ENCODE data around the gene CCNG2. TPM values are rescaled to one million over a fixed set of nuclear protein-coding genes. Genes with fewer than 3 reads are reported as not detected.

Gene CCNG2
- total RNA-seq, 2 donors from 2014 or later: 34.0 to 145 TPM

DNA sequence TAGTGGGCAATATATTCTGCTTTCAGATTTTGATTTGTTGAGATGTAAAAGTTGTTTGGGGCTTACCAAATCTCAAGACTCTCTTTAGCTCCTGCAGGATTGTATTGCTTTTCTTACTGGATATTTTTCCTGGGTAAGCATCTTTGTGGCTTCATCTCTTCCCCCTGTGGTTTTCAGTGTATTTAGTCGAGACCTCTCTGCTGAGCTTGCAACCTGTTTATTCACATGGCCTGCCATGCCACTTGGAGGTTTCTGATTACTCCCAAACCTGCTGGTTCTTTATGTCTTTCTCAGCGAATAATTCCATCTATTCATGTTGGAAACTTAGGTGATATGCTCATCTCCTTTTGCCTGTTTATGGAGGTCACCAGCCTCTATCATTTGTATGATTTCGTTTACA, 10.9 kb downstream of the CCNG2 start:
- no peaks in the 10 kb centered on the region for H3K36me3 ChIP-seq
- no peak overlapping the region for H3K27ac ChIP-seq
- TF ChIP-seq, protein P1, sequence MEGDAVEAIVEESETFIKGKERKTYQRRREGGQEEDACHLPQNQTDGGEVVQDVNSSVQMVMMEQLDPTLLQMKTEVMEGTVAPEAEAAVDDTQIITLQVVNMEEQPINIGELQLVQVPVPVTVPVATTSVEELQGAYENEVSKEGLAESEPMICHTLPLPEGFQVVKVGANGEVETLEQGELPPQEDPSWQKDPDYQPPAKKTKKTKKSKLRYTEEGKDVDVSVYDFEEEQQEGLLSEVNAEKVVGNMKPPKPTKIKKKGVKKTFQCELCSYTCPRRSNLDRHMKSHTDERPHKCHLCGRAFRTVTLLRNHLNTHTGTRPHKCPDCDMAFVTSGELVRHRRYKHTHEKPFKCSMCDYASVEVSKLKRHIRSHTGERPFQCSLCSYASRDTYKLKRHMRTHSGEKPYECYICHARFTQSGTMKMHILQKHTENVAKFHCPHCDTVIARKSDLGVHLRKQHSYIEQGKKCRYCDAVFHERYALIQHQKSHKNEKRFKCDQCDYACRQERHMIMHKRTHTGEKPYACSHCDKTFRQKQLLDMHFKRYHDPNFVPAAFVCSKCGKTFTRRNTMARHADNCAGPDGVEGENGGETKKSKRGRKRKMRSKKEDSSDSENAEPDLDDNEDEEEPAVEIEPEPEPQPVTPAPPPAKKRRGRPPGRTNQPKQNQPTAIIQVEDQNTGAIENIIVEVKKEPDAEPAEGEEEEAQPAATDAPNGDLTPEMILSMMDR (IDR thresholded peaks at IDR 0.05): no peak
- no peaks in the 10 kb centered on the region for H3K9me3 ChIP-seq
- no peak overlapping the region for H3K9ac ChIP-seq (ENCODE audit: low read depth in 2 of 2, low read length in 2 of 2)
- no peaks in the 10 kb centered on the region for H3K4me1 ChIP-seq
- no peak for DNase-seq
- H3K27me3 ChIP-seq: no peaks in the 10 kb centered on the region
- intact Hi-C loops (cut with DNase I): no loop called here
- H3K4me3 ChIP-seq: no peak overlapping the region

DNA sequence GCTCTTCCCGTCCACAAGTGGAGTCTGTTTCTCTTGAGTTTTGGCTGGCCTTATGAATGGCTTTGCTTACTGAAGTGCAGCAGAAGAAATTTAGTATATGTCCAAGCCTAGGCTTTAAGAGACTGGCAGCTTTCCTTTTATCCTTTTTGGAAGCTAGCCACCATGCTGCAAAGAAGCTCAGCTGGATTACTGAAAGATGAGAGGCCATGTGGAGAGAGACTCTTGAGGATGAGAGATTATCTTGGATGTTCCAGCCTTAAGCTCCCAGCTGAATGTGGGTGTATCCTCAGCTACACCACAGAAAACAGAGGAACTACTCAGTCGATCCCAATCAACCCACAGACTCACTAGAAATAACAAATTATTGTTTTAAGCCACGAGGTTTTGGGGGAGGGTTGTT, 12.5 kb downstream of the CCNG2 start:
- no peak overlapping the region for H3K4me3 ChIP-seq
- TF ChIP-seq, protein P1 (IDR thresholded peaks at IDR 0.05): no peak
- no peak overlapping the region for H3K27ac ChIP-seq
- intact Hi-C loops (cut with DNase I): no loop called here
- H3K9ac ChIP-seq (ENCODE audit: low read depth in 2 of 2, low read length in 2 of 2): no peak overlapping the region
- no peaks in the 10 kb centered on the region for H3K27me3 ChIP-seq
- H3K36me3 ChIP-seq: no peaks in the 10 kb centered on the region
- H3K9me3 ChIP-seq: no peaks in the 10 kb centered on the region
- no peaks in the 10 kb centered on the region for H3K4me1 ChIP-seq
- no peak for DNase-seq

- TF ChIP-seq, protein P1 (IDR thresholded peaks at IDR 0.05): no peak
- Histone ChIP-seq H3K27me3 (no peaks in the 10 kb centered on the region), H3K9me3 (no peaks in the 10 kb centered on the region), H3K4me3 (no peak overlapping the region), H3K9ac (ENCODE audit: low read depth in 2 of 2, low read length in 2 of 2) (no peak overlapping the region), H3K27ac (no peak overlapping the region), H3K4me1 (no peaks in the 10 kb centered on the region), H3K36me3 (no peaks in the 10 kb centered on the region)
- no peak for DNase-seq
- intact Hi-C loops (cut with DNase I): no loop called here
Measured at GRCh38 chr4:77170926-77171325, 13.9 kb downstream of the CCNG2 start.

DNA sequence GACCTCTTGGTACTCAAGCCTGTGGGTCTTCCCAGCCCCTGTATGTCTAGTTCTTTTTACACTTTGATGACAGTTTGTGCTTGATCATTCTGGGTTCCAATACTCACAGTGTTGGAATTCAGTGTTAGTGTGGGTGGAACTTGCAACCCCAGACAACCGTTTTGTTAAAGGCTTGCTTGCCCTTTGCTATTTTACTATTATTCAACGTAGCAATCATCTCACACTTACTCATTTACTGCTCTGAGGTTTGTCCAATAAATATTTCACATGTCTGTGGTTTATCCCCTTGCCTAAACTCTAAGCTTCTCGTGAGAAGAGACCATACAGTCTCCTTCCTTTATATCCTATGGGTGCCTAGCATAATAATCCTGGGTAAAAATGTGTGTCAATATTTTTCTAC, 15.3 kb downstream of the CCNG2 start:
- no peak for DNase-seq
- TF ChIP-seq, protein P1 (IDR thresholded peaks at IDR 0.05): no peak
- no peaks in the 10 kb centered on the region for H3K4me1 ChIP-seq
- no peak overlapping the region for H3K4me3 ChIP-seq
- intact Hi-C loops (cut with DNase I): no loop called here
- no peaks in the 10 kb centered on the region for H3K9me3 ChIP-seq
- no peak overlapping the region for H3K27ac ChIP-seq
- H3K27me3 ChIP-seq: no peaks in the 10 kb centered on the region
- no peaks in the 10 kb centered on the region for H3K36me3 ChIP-seq
- H3K9ac ChIP-seq (ENCODE audit: low read depth in 2 of 2, low read length in 2 of 2): no peak overlapping the region

- no peak overlapping the region for H3K27ac ChIP-seq
- H3K36me3 ChIP-seq: no peaks in the 10 kb centered on the region
- H3K9me3 ChIP-seq: no peaks in the 10 kb centered on the region
- no peak overlapping the region for H3K4me3 ChIP-seq
- no peak for DNase-seq
- H3K27me3 ChIP-seq: no peaks in the 10 kb centered on the region
- no peak overlapping the region for H3K9ac ChIP-seq (ENCODE audit: low read depth in 2 of 2, low read length in 2 of 2)
- H3K4me1 ChIP-seq: no peaks in the 10 kb centered on the region
- TF ChIP-seq, protein P1 (IDR thresholded peaks at IDR 0.05): no peak
- intact Hi-C loops (cut with DNase I): no loop called here
Measured at GRCh38 chr4:77174426-77174825, 17.4 kb downstream of the CCNG2 start.

GRCh38 chr4:77175201-77175611, 18.2 kb downstream of the CCNG2 start:
- TF ChIP-seq, protein P1 (IDR thresholded peaks at IDR 0.05): no peak
- Histone ChIP-seq H3K4me3 (no peak overlapping the region), H3K27ac (no peak overlapping the region), H3K4me1 (no peaks in the 10 kb centered on the region), H3K9me3 (no peaks in the 10 kb centered on the region), H3K27me3 (no peaks in the 10 kb centered on the region), H3K36me3 (no peaks in the 10 kb centered on the region), H3K9ac (ENCODE audit: low read depth in 2 of 2, low read length in 2 of 2) (no peak overlapping the region)
- no peak for DNase-seq
- intact Hi-C loops (cut with DNase I): no loop called here
